HepG2 (cell line): ENCODE results near the gene PDE3B. TPM values are rescaled to one million over a fixed set of nuclear protein-coding genes. Genes with fewer than 3 reads are reported as not detected.
A peak's percentile ranks its signal among the peaks of the same experiment; 100 is the strongest.

Source experiments
- ATF7 ChIP-seq, 2 experiments: fragments of 450-650 bp in 1 of 2; sonication (generic) in 1 of 2; formaldehyde crosslinking in 1 of 2; IDR thresholded peaks; 2 replicates each; pipeline versions ENCODE4 v1.4.0 to v1.6.1; 2016 to 2020; ENCODE audit warnings: antibody characterized with exemption in 1 of 2, mild to moderate bottlenecking in 1 of 2, missing genetic modification reagents in 1 of 2
- BRCA1 ChIP-seq: sonication (generic); formaldehyde crosslinking; IDR thresholded peaks from 2 replicates; pipeline ENCODE4 v1.4.0; 2020; ENCODE audit warnings: missing genetic modification reagents
- FOXC1 ChIP-seq: sonication (generic); formaldehyde crosslinking; IDR thresholded peaks from 2 replicates; pipeline ENCODE4 v1.8.0; 2022; ENCODE audit warnings: mild to moderate bottlenecking, missing genetic modification reagents, borderline replicate concordance
- KAT7 ChIP-seq: IDR thresholded peaks from 2 replicates; pipeline ENCODE4 v1.6.1; 2018; ENCODE audit warnings: borderline replicate concordance, missing compliant biosample characterization
- KIAA2018 ChIP-seq: sonication (generic); formaldehyde crosslinking; IDR thresholded peaks from 2 replicates; pipeline ENCODE4 v1.5.0; 2020; ENCODE audit warnings: mild to moderate bottlenecking, missing genetic modification reagents, borderline replicate concordance
- NCOA1 ChIP-seq: sonication (generic); formaldehyde crosslinking; IDR thresholded peaks from 2 replicates; pipeline ENCODE4 v1.9.0; 2021; ENCODE audit warnings: missing genetic modification reagents
- NFE2 ChIP-seq: sonication (generic); formaldehyde crosslinking; IDR thresholded peaks from 2 replicates; pipeline ENCODE4 v1.4.0; 2020; ENCODE audit warnings: missing genetic modification reagents
- STAT6 ChIP-seq: sonication (generic); formaldehyde crosslinking; IDR thresholded peaks from 2 replicates; pipeline ENCODE4 v1.4.0; 2020; ENCODE audit warnings: missing genetic modification reagents, mild to moderate bottlenecking, borderline replicate concordance
- TBX3 ChIP-seq: fragments of 450-650 bp; IDR thresholded peaks from 2 replicates; pipeline ENCODE4 v1.6.1; 2017; ENCODE audit warnings: antibody characterized with exemption, mild to moderate bottlenecking, inconsistent platforms, borderline replicate concordance
- TSC22D2 ChIP-seq: sonication (generic); formaldehyde crosslinking; IDR thresholded peaks from 2 replicates; pipeline ENCODE4 v1.5.1; 2020; ENCODE audit warnings: missing genetic modification reagents, mild to moderate bottlenecking, borderline replicate concordance
- ZMYM3 ChIP-seq: sonication (generic); formaldehyde crosslinking; IDR thresholded peaks from 2 replicates; pipeline ENCODE4 v1.5.1; 2020; ENCODE audit warnings: mild to moderate bottlenecking, missing genetic modification reagents
- ZNF235 ChIP-seq: sonication (generic); formaldehyde crosslinking; IDR thresholded peaks from 2 replicates; pipeline ENCODE4 v1.8.1; 2023; ENCODE audit warnings: mild to moderate bottlenecking, missing genetic modification reagents, borderline replicate concordance
- ZNF253 ChIP-seq: sonication (generic); formaldehyde crosslinking; IDR thresholded peaks from 2 replicates; pipeline ENCODE4 v1.8.0; 2022; ENCODE audit warnings: mild to moderate bottlenecking, missing genetic modification reagents, borderline replicate concordance
- ZNF335 ChIP-seq: sonication (generic); formaldehyde crosslinking; IDR thresholded peaks from 2 replicates; pipeline ENCODE4 v1.4.0; 2020; ENCODE audit warnings: missing genetic modification reagents
- ZNF446 ChIP-seq: sonication (generic); formaldehyde crosslinking; IDR thresholded peaks from 2 replicates; pipeline ENCODE4 v1.5.0; 2020; ENCODE audit warnings: mild to moderate bottlenecking, missing genetic modification reagents
- ZNF777 ChIP-seq: sonication (generic); formaldehyde crosslinking; IDR thresholded peaks from 2 replicates; pipeline ENCODE4 v1.4.0; 2020; ENCODE audit warnings: missing genetic modification reagents
- ZNF83 ChIP-seq: sonication (generic); formaldehyde crosslinking; IDR thresholded peaks from 2 replicates; pipeline ENCODE4 v1.4.0; 2020; ENCODE audit warnings: missing genetic modification reagents, mild to moderate bottlenecking, borderline replicate concordance
- ZSCAN9 ChIP-seq: IDR thresholded peaks from 2 replicates; pipeline ENCODE4 v1.6.1; 2016; ENCODE audit warnings: borderline replicate concordance
- polyA plus RNA-seq, 8 experiments: library from polyadenylated mRNA; depleted of rRNA in 3 of 8; stranded (reverse) in 7 of 8; unstranded in 1 of 8; fragments of >200 nt; fragmentation: Illumina TruSeq in 4 of 8; extraction: Trizol in 4 of 8; gene quantifications; 2 replicates each; pipeline versions ENCODE4 v1.2.1 to v1.2.3, GENCODE V29; 2011 to 2016; ENCODE audit warnings: low read depth in 4 of 8, missing spikeins in 1 of 8, mixed read lengths in 1 of 8; ENCODE audit not compliant: insufficient read depth in 1 of 8
- total RNA-seq, 5 experiments: library from RNA; depleted of rRNA; stranded (reverse); fragments of >200 nt; fragmentation: Illumina TruSeq; extraction: Trizol; gene quantifications; 2 replicates each; pipeline ENCODE4 v1.2.3, GENCODE V29; 2016; ENCODE audit warnings: low read depth in 1 of 5

Gene PDE3B
- total and polyA plus RNA-seq, 2 of the 13 experiments (the other 11 are each of a cell fraction or from before 2014, with no cell fraction given), result 14.1 to 26.5 TPM

GRCh38 chr11:14892036-14892556, 248.5 kb downstream of the PDE3B start, which contains the start of gene CYP2R1 (continued):
- no peak for TF ChIP-seq KIAA2018 (CRISPR knock-in tag)
- TF ChIP-seq ZNF235 (CRISPR knock-in tag), result no peak
- no peak for TF ChIP-seq ATF7 (IDR thresholded peaks at IDR 0.05)
- no peak for TF ChIP-seq ATF7 (CRISPR knock-in tag; IDR thresholded peaks at IDR 0.05)
- TF ChIP-seq ZSCAN9 (CRISPR knock-in tag), result no peak
- TF ChIP-seq ZNF253, result no peak
- no peak for TF ChIP-seq ZNF83 (CRISPR knock-in tag)
- TF ChIP-seq TBX3, result peak; percentile 60; the same call in 1 of the 2 replicates
- no peak for TF ChIP-seq NFE2 (CRISPR knock-in tag)
- 0 out of 2 replicates have a peak, but pooled peaks have one; percentile 68 for TF ChIP-seq ZMYM3 (CRISPR knock-in tag)
- no peak for TF ChIP-seq ZNF335 (CRISPR knock-in tag)
- TF ChIP-seq KAT7 (CRISPR knock-in tag), result no peak
- TF ChIP-seq ZNF777 (CRISPR knock-in tag), result peak; percentile 85
- TF ChIP-seq FOXC1 (CRISPR knock-in tag), result no peak
- TF ChIP-seq TSC22D2 (CRISPR knock-in tag), result no peak
- TF ChIP-seq STAT6, result no peak
- TF ChIP-seq BRCA1, result no peak
- TF ChIP-seq ZNF446 (CRISPR knock-in tag), result no peak
- TF ChIP-seq NCOA1 (CRISPR knock-in tag), result no peak
